AG04450 (cell line): ENCODE measurements around the gene AK5. TPM values are rescaled to one million over a fixed set of nuclear protein-coding genes. Genes with fewer than 3 reads are reported as not detected.

Experiments used
- CTCF ChIA-PET: fragments of 300-600, 350-600 bp; formaldehyde crosslinking; extraction: SDS; loops from one replicate; lab custom pipeline; 2022; ENCODE audit warnings: antibody characterized with exemption, inconsistent platforms; lab: Charles Lee
- POLR2A ChIA-PET: fragments of 350-600 bp; formaldehyde crosslinking; extraction: SDS; loops from one replicate; lab custom pipeline; 2021; ENCODE audit warnings: antibody characterized with exemption, inconsistent platforms; lab: Yijun Ruan, JAX
- DNase-seq: peaks from one replicate; pipeline ENCODE4 v3.0.0-alpha.2; 2011; ENCODE audit warnings: low read depth, low spot score
- H3K27ac ChIP-seq: one replicate; pipeline ENCODE4 v1.5.1; 2012; ENCODE audit warnings: low read depth, low read length, control low read depth
- H3K27me3 ChIP-seq: one replicate; pipeline ENCODE4 v1.6.0; 2012; ENCODE audit warnings: low read length; ENCODE audit not compliant: control insufficient read depth, insufficient read depth
- H3K4me3 ChIP-seq: 2 replicates; pipeline ENCODE4 v1.5.1; 2011; ENCODE audit warnings: mild to moderate bottlenecking, low read depth, low read length, control low read depth
- H3K9me3 ChIP-seq: 2 replicates; pipeline ENCODE4 v1.5.1; 2012; ENCODE audit warnings: low read length; ENCODE audit not compliant: control insufficient read depth, insufficient read depth
- polyA plus RNA-seq: library from polyadenylated mRNA; depleted of rRNA; stranded (reverse); fragments of >200 nt; gene quantifications from 2 replicates; pipeline ENCODE4 v1.2.3, GENCODE V29; 2011
- TF ChIP-seq, protein P1 (sequence below): IDR thresholded peaks from 2 replicates; pipeline ENCODE4 v1.5.1; 2011; ENCODE audit warnings: low read depth, low read length, control low read depth, inconsistent platforms

Gene AK5
- polyA plus RNA-seq, 1 experiment = 45.1 TPM

GRCh38 chr1:77461691-77462090, 179.9 kb downstream of the AK5 start:
- Histone ChIP-seq H3K9me3 (no peaks in the 10 kb centered on the region), H3K4me3 (no peak overlapping the region), H3K27me3 (no peaks in the 10 kb centered on the region), H3K27ac (no peak overlapping the region)
- POLR2A ChIA-PET = interaction anchor here (0.7 kb wide), 1 partner anchor 139 kb away, joined by 4 read pairs; no protein-coding TSS in a partner anchor
- no peak for DNase-seq
- TF ChIP-seq, protein P1, sequence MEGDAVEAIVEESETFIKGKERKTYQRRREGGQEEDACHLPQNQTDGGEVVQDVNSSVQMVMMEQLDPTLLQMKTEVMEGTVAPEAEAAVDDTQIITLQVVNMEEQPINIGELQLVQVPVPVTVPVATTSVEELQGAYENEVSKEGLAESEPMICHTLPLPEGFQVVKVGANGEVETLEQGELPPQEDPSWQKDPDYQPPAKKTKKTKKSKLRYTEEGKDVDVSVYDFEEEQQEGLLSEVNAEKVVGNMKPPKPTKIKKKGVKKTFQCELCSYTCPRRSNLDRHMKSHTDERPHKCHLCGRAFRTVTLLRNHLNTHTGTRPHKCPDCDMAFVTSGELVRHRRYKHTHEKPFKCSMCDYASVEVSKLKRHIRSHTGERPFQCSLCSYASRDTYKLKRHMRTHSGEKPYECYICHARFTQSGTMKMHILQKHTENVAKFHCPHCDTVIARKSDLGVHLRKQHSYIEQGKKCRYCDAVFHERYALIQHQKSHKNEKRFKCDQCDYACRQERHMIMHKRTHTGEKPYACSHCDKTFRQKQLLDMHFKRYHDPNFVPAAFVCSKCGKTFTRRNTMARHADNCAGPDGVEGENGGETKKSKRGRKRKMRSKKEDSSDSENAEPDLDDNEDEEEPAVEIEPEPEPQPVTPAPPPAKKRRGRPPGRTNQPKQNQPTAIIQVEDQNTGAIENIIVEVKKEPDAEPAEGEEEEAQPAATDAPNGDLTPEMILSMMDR = no peak
- CTCF ChIA-PET = interaction anchor here (1.7 kb wide), 1 partner anchor 72 kb away, joined by 4 read pairs; no protein-coding TSS in a partner anchor

GRCh38 chr1:77463216-77463615, 181.4 kb downstream of the AK5 start:
- H3K27ac ChIP-seq = no peak overlapping the region
- TF ChIP-seq, protein P1 = no peak
- no peaks in the 10 kb centered on the region for H3K9me3 ChIP-seq
- no peak for DNase-seq
- ChIA-PET POLR2A (no interaction called here), CTCF (interaction anchor here (0.6 to 0.7 kb wide), 3 partner anchors 9 to 13 kb away, joined by 3 to 5 read pairs (median 3); no protein-coding TSS in a partner anchor)
- H3K4me3 ChIP-seq = no peak overlapping the region
- no peaks in the 10 kb centered on the region for H3K27me3 ChIP-seq

- POLR2A ChIA-PET = no interaction called here
- H3K9me3 ChIP-seq = no peaks in the 10 kb centered on the region
- H3K4me3 ChIP-seq = no peak overlapping the region
- H3K27me3 ChIP-seq = no peaks in the 10 kb centered on the region
- no peak for DNase-seq
- TF ChIP-seq, protein P1 = no peak
- CTCF ChIA-PET = no interaction called here
- H3K27ac ChIP-seq = no peak overlapping the region
Measured at GRCh38 chr1:77465139-77465538, 183.3 kb downstream of the AK5 start.

DNA sequence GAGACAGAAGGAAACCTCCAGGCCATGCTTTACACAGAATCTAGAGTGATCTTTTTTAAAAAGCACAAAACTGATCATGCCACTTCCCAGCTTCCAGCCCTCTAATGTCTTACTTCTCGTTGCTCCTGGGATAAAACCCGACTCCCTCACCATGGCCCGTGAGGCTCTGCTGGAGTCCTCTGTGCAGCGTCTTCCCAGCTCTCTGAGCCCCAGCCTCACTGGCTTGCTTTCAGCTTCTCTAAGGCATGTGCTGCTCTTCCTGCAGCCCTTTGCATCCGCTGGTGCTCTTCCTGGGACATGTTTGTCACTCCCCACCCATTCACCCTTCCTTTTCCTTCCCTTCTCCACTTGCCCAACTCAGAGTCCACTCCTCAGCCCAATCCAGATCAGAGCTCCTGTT, 184.1 kb downstream of the AK5 start:
- ChIA-PET POLR2A (no interaction called here), CTCF (interaction anchor here (0.6 kb wide), 1 partner anchor 203 kb away, joined by 3 read pairs; no protein-coding TSS in a partner anchor)
- no peak for DNase-seq
- no peak overlapping the region for H3K4me3 ChIP-seq
- no peaks in the 10 kb centered on the region for H3K27me3 ChIP-seq
- H3K27ac ChIP-seq = no peak overlapping the region
- TF ChIP-seq, protein P1 = no peak
- H3K9me3 ChIP-seq = no peaks in the 10 kb centered on the region

DNA sequence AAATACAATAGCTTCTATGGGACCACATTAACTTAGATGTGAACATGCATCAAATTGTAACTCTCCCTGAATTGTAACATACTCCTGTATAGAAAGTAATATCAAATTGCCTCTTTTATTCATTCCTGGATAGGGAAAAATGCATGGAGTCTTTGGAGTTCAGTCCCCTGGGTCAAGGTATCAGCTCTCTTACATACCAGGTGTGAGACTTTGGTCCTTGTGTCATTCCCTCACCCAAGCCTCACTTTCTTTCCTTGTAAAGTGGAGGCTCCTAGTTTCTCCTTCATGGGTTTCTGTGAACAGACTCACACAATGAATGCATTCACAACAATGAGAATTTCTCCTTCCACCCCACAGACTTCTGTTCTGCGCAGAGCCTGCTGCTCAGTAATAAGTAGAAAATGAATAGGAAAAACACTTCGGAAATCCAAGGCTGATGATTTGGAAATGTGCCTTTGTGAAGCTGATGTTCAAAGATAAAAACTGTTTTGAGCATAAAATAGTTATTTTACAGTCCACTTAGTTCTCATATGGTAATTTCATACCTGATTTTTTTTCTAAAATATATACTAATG, 185.3 kb downstream of the AK5 start:
- ChIA-PET POLR2A (no interaction called here), CTCF (no interaction called here)
- no peak for DNase-seq
- no peak overlapping the region for H3K4me3 ChIP-seq
- H3K9me3 ChIP-seq = no peaks in the 10 kb centered on the region
- H3K27ac ChIP-seq = no peak overlapping the region
- H3K27me3 ChIP-seq = no peaks in the 10 kb centered on the region
- TF ChIP-seq, protein P1 = no peak
